Osteoblast (primary cell): ENCODE results near the gene NANS. TPM values are rescaled to one million over a fixed set of nuclear protein-coding genes. Genes with fewer than 3 reads are reported as not detected.

Source experiments
- DNase-seq: peaks from one replicate; pipeline ENCODE4 v3.0.0; 2011; ENCODE audit warnings: low spot score, mixed read lengths; ENCODE audit not compliant: insufficient read length; ENCODE audit errors: missing footprints
- H2AFZ ChIP-seq: 2 replicates; pipeline ENCODE4 v1.6.0; 2011; ENCODE audit warnings: mild to moderate bottlenecking, low read length
- H3K27ac ChIP-seq: 2 replicates; pipeline ENCODE4 v1.5.1; 2011; ENCODE audit warnings: mild to moderate bottlenecking, low read depth, low read length, moderate library complexity
- H3K27me3 ChIP-seq: 2 replicates; pipeline ENCODE4 v1.6.0; 2012; ENCODE audit warnings: mild to moderate bottlenecking, control low read depth, inconsistent platforms, low read length, moderate library complexity; ENCODE audit not compliant: insufficient read depth
- H3K36me3 ChIP-seq: 2 replicates; pipeline ENCODE4 v1.5.1; 2011; ENCODE audit warnings: mild to moderate bottlenecking, low read length, control low read depth, moderate library complexity; ENCODE audit not compliant: insufficient read depth
- H3K4me1 ChIP-seq: 2 replicates; pipeline ENCODE4 v1.5.1; 2011; ENCODE audit warnings: mild to moderate bottlenecking, low read length, control low read depth, moderate library complexity; ENCODE audit not compliant: insufficient read depth
- H3K4me2 ChIP-seq: 2 replicates; pipeline ENCODE4 v1.6.0; 2011; ENCODE audit warnings: mild to moderate bottlenecking, low read length; ENCODE audit not compliant: insufficient read depth
- H3K4me3 ChIP-seq: fragments of 200-600 bp; sonication (generic); 3 replicates; pipeline ENCODE4 v1.5.1; 2012; ENCODE audit warnings: mild to moderate bottlenecking, low read length, inconsistent platforms; ENCODE audit not compliant: insufficient read depth
- H3K79me2 ChIP-seq: 2 replicates; pipeline ENCODE4 v1.6.0; 2012; ENCODE audit warnings: mild to moderate bottlenecking, low read length, control low read depth, inconsistent platforms; ENCODE audit not compliant: insufficient read depth
- H3K9me3 ChIP-seq: 2 replicates; pipeline ENCODE4 v1.5.1; 2011; ENCODE audit warnings: low read depth, low read length, control low read depth
- H4K20me1 ChIP-seq: 2 replicates; pipeline ENCODE4 v1.6.0; 2012; ENCODE audit warnings: mild to moderate bottlenecking, low read length, control low read depth; ENCODE audit not compliant: insufficient read depth
- total RNA-seq: library from RNA; depleted of rRNA; stranded (reverse); fragments of >200 nt; gene quantifications from 2 replicates; pipeline ENCODE4 v1.2.3, GENCODE V29; 2012
- TF ChIP-seq, protein P1 (sequence below): IDR thresholded peaks from 2 replicates; pipeline ENCODE4 v1.5.1; 2011; ENCODE audit warnings: mild to moderate bottlenecking, low read depth, low read length, moderate library complexity; ENCODE audit errors: extremely low read depth

The NANS gene
- total RNA-seq, 1 donor, result 56.1 TPM

DNA sequence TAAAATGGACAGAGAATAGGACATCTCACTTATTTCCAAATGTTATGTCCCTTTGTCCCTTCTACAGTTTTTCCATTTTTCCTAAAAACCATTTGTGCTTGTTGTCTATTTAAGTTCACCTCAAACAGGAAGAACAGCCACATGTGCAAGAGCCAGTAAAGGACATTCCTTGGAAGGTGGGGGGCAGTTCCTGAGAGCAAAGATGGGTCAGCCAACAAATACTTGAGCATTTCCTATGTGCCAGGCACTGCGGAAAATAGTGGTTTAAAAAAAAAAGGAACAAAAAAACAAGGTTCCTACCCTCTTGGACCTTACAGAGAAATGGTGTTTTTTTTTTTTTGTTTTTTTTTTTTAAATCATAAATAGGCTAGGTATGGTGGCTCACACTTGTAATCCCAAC lies 46.6 kb upstream of the NANS start:
- H3K9me3 ChIP-seq, result no peaks in the 10 kb centered on the region
- H3K36me3 ChIP-seq, result peaks cover 87% of the 10 kb centered on the region
- peaks cover 38% of the 10 kb centered on the region for H3K4me1 ChIP-seq
- H2AFZ ChIP-seq, result no peak overlapping the region
- TF ChIP-seq, protein P1, sequence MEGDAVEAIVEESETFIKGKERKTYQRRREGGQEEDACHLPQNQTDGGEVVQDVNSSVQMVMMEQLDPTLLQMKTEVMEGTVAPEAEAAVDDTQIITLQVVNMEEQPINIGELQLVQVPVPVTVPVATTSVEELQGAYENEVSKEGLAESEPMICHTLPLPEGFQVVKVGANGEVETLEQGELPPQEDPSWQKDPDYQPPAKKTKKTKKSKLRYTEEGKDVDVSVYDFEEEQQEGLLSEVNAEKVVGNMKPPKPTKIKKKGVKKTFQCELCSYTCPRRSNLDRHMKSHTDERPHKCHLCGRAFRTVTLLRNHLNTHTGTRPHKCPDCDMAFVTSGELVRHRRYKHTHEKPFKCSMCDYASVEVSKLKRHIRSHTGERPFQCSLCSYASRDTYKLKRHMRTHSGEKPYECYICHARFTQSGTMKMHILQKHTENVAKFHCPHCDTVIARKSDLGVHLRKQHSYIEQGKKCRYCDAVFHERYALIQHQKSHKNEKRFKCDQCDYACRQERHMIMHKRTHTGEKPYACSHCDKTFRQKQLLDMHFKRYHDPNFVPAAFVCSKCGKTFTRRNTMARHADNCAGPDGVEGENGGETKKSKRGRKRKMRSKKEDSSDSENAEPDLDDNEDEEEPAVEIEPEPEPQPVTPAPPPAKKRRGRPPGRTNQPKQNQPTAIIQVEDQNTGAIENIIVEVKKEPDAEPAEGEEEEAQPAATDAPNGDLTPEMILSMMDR, result no peak
- no peaks in the 10 kb centered on the region for H3K27me3 ChIP-seq
- no peak overlapping the region for H3K4me2 ChIP-seq
- H4K20me1 ChIP-seq, result peaks cover 6% of the 10 kb centered on the region
- peak overlapping the region; percentile 9 for H3K27ac ChIP-seq
- no peak overlapping the region for H3K4me3 ChIP-seq
- DNase-seq, result no peak
- peaks cover 56% of the 10 kb centered on the region for H3K79me2 ChIP-seq

DNA sequence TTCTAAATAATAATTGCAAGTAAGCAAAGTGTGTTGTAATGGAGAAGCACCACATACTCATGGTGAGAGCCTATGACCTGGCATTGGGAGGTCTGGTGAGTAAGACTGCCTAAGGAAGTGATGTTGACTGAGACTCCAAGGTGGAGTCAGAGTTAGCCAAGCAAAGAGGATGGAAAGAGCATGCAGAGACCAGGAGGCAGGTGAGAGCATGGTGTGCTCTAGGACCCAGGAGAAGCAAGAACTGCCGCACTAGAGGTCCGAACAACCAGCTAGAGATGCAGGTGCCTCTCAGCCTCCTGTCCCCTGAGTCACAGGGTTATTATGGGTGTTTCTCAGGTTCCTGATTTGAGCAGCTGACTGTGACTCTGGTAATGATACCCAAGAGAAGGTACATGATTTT lies 46.1 kb upstream of the NANS start:
- H2AFZ ChIP-seq, result no peak overlapping the region
- peaks cover 87% of the 10 kb centered on the region for H3K36me3 ChIP-seq
- H3K4me3 ChIP-seq, result no peak overlapping the region
- no peaks in the 10 kb centered on the region for H3K27me3 ChIP-seq
- H3K4me1 ChIP-seq, result peaks cover 38% of the 10 kb centered on the region
- TF ChIP-seq, protein P1, result no peak
- no peak for DNase-seq
- peak overlapping the region; percentile 7 for H3K4me2 ChIP-seq
- no peaks in the 10 kb centered on the region for H3K9me3 ChIP-seq
- H4K20me1 ChIP-seq, result peaks cover 6% of the 10 kb centered on the region
- peaks cover 51% of the 10 kb centered on the region for H3K79me2 ChIP-seq
- peak overlapping the region; percentile 40 for H3K27ac ChIP-seq

DNA sequence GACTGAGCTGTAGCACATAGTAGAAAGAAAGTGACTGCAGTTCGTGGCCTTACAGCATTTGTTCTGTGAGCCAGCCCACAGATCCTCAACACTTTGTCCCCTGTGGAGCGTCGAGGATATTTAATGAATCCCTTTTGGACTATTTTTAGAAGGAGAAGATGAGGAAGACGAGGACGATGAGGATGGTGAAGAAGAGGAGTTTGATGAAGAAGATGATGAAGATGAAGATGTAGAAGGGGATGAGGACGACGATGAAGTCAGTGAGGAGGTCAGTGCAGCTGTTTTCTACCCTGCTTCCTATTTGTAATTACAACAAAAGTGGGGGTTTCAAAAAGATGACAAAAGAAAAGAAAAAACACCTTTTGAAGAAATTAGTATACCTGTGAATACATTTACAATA lies 45.4 kb upstream of the NANS start:
- Histone ChIP-seq H3K27me3 (no peaks in the 10 kb centered on the region), H4K20me1 (peaks cover 2% of the 10 kb centered on the region), H3K4me1 (peaks cover 31% of the 10 kb centered on the region), H3K36me3 (peaks cover 87% of the 10 kb centered on the region), H3K4me2 (no peak overlapping the region), H3K79me2 (peaks cover 45% of the 10 kb centered on the region), H3K9me3 (no peaks in the 10 kb centered on the region), H3K4me3 (no peak overlapping the region), H3K27ac (no peak overlapping the region), H2AFZ (no peak overlapping the region)
- DNase-seq, result no peak
- TF ChIP-seq, protein P1, result no peak

DNA sequence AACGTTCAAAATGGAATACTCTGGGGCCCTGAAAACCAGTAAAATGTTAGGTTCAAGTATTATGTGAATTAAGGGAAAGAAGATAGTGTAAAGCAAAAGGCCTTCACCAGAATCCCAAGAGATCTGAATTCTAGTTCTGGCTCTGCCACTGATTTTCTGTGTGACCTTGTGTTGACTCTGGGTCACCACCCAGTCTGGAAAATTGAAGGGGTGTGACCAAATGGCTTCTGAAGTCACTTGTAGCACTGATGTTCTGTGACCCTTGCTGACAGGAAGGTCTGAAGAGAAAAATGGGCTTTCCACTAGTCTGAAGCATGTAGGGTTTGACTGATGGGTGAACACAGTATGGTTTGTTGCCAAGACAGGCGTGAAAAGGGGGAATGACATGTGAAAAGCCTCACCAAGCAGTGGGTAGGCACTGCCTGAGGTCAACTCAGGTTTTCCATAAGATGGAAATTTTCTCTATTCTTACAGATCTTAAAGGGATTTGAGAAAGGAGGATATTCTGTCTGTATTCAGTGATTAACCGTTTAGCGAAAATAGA lies 40.3 kb upstream of the NANS start:
- no peak overlapping the region for H3K27ac ChIP-seq
- TF ChIP-seq, protein P1, result no peak

More for the DNA sequence above, 40.3 kb upstream of the NANS start:
- H3K9me3 ChIP-seq, result no peaks in the 10 kb centered on the region
- no peak overlapping the region for H3K4me3 ChIP-seq
- peaks cover 2% of the 10 kb centered on the region for H3K79me2 ChIP-seq
- H3K4me2 ChIP-seq, result no peak overlapping the region
- no peaks in the 10 kb centered on the region for H3K27me3 ChIP-seq
- no peak for DNase-seq
- H3K4me1 ChIP-seq, result no peaks in the 10 kb centered on the region
- H2AFZ ChIP-seq, result no peak overlapping the region
- no peaks in the 10 kb centered on the region for H4K20me1 ChIP-seq
- peaks cover 83% of the 10 kb centered on the region for H3K36me3 ChIP-seq
